HepG2 (cell line): ENCODE data around the gene XPC. TPM values are rescaled to one million over a fixed set of nuclear protein-coding genes. Genes with fewer than 3 reads are reported as not detected.

ENCODE experiments used
- ATAC-seq: fragments of 200-7000 bp; cut with Tn5 transposase; 3 replicates; pipeline ENCODE4 v1.9.1; 2020; ENCODE audit warnings: mild to moderate bottlenecking, moderate library complexity
- BruUV-seq: library from RNA; stranded (reverse); fragments of 400-500 nt; replicated peaks from 2 replicates; lab custom pipeline; 2021; lab: Mats Ljungman, UMichigan
- CTCF ChIA-PET: fragments of 300-600 bp; formaldehyde crosslinking; extraction: SDS; loops from one replicate; lab custom pipeline; 2021; ENCODE audit warnings: low total read pairs, inconsistent platforms, low intra/inter-chr PET ratio; lab: Yijun Ruan, JAX
- POLR2A ChIA-PET: fragments of 350-600 bp; sonication (Branson Sonifier 250); formaldehyde crosslinking; loops from one replicate; lab custom pipeline; 2020; ENCODE audit warnings: antibody characterized with exemption, inconsistent platforms; lab: Yijun Ruan, JAX
- DNase-seq: peaks from one replicate; pipeline ENCODE4 v3.0.0-alpha.2; 2015; ENCODE audit warnings: low spot score
- FAIRE-seq: peaks from 3 replicates; lab custom pipeline; 2011; peaks lifted over from hg19 to GRCh38; lab: Jason Lieb, UNC
- H2AFZ ChIP-seq: one replicate; pipeline ENCODE4 v1.6.1; 2011; ENCODE audit warnings: low read length, inconsistent platforms
- H3K27ac ChIP-seq: fragments of 300-600 bp; 3 replicates; pipeline ENCODE4 v1.8.0; 2011; ENCODE audit warnings: mixed run types, mild to moderate bottlenecking, mixed read lengths, low read length, inconsistent platforms; ENCODE audit not compliant: insufficient read depth; ENCODE audit errors: extremely low read length
- H3K27me3 ChIP-seq, 2 experiments: fragments of 200-600 bp in 1 of 2; 2 replicates in 1 of 2; 3 replicates in 1 of 2; pipeline versions ENCODE4 v1.6.0 to v1.8.0; 2011; ENCODE audit warnings: low read length in 2 of 2, mild to moderate bottlenecking in 2 of 2, moderate library complexity in 2 of 2, inconsistent platforms in 1 of 2; ENCODE audit not compliant: insufficient read depth in 2 of 2, control insufficient read depth in 1 of 2
- H3K36me3 ChIP-seq, 2 experiments: fragments of 200-600 bp in 1 of 2; replicated peaks in 1 of 2; 2 replicates in 1 of 2; 3 replicates in 1 of 2; pipeline versions ENCODE4 v1.5.1 to v1.8.0; 2011; ENCODE audit warnings: low read length in 2 of 2, inconsistent platforms in 1 of 2; ENCODE audit not compliant: insufficient read depth in 2 of 2, control insufficient read depth in 1 of 2
- H3K4me1 ChIP-seq: 2 replicates; pipeline ENCODE4 v1.5.1; 2012; ENCODE audit warnings: low read length, inconsistent platforms; ENCODE audit not compliant: insufficient read depth
- H3K4me2 ChIP-seq: 2 replicates; pipeline ENCODE4 v1.6.0; 2011; ENCODE audit warnings: low read depth, low read length, inconsistent platforms
- H3K4me3 ChIP-seq, 3 experiments: fragments of 200-600 bp in 1 of 3; sonication (generic), shearing (Covaris generic) in 1 of 3; replicated peaks in 1 of 3; 2 replicates each; pipeline ENCODE4 v1.5.1; 2011 to 2016; ENCODE audit warnings: low read length in 3 of 3, inconsistent platforms in 2 of 3, low read depth in 2 of 3, mild to moderate bottlenecking in 2 of 3, control low read depth in 1 of 3, mixed read lengths in 1 of 3; ENCODE audit not compliant: insufficient read depth in 1 of 3
- H3K79me2 ChIP-seq: one replicate; pipeline ENCODE4 v1.6.1; 2011; ENCODE audit warnings: low read length, inconsistent platforms; ENCODE audit not compliant: insufficient read depth
- H3K9ac ChIP-seq: 2 replicates; pipeline ENCODE4 v1.6.0; 2011; ENCODE audit warnings: mild to moderate bottlenecking, low read depth, low read length, inconsistent platforms; ENCODE audit not compliant: insufficient read depth
- H3K9me3 ChIP-seq: 2 replicates; pipeline ENCODE4 v1.5.1; 2012; ENCODE audit warnings: mild to moderate bottlenecking, low read length
- H4K20me1 ChIP-seq: 2 replicates; pipeline ENCODE4 v1.6.0; 2011; ENCODE audit warnings: inconsistent platforms, mild to moderate bottlenecking, low read length, moderate library complexity; ENCODE audit not compliant: insufficient read depth
- EHMT2 ChIP-seq: fragments of 200-600 bp; sonication (generic); IDR thresholded peaks from 2 replicates; pipeline ENCODE4 v1.7.0; 2017; ENCODE audit warnings: antibody characterized with exemption, low read depth, low read length, borderline replicate concordance
- GFI1 ChIP-seq: sonication (generic); formaldehyde crosslinking; IDR thresholded peaks from 2 replicates; pipeline ENCODE4 v1.5.0; 2020; ENCODE audit warnings: missing genetic modification reagents, mild to moderate bottlenecking, borderline replicate concordance
- KDM6A ChIP-seq: IDR thresholded peaks from 2 replicates; pipeline ENCODE4 v1.6.1; 2016; ENCODE audit warnings: low read depth
- KLF15 ChIP-seq: sonication (generic); formaldehyde crosslinking; IDR thresholded peaks from 2 replicates; pipeline ENCODE4 v1.8.1; 2023; ENCODE audit warnings: borderline replicate concordance, mild to moderate bottlenecking, inconsistent platforms, missing genetic modification reagents, mixed read lengths
- KLF6 ChIP-seq: IDR thresholded peaks from 2 replicates; pipeline ENCODE4 v1.8.0; 2016; ENCODE audit warnings: missing biosample characterization, missing genetic modification reagents
- KLF9 ChIP-seq: IDR thresholded peaks from 2 replicates; pipeline ENCODE4 v1.6.1; 2016; ENCODE audit warnings: low read depth
- NR2F1 ChIP-seq, 2 experiments: fragments of 450-650 bp in 1 of 2; formaldehyde crosslinking in 1 of 2; IDR thresholded peaks; 2 replicates each; pipeline versions ENCODE4 v1.5.0 to v1.6.1; 2016 to 2020; ENCODE audit warnings: mild to moderate bottlenecking in 1 of 2, missing compliant biosample characterization in 1 of 2, missing genetic modification reagents in 1 of 2, moderate library complexity in 1 of 2
- SP2 ChIP-seq: sonication (generic); formaldehyde crosslinking; IDR thresholded peaks from 2 replicates; pipeline ENCODE4 v1.5.1; 2020; ENCODE audit warnings: mild to moderate bottlenecking, missing genetic modification reagents
- TCF7 ChIP-seq: sonication (generic); IDR thresholded peaks from 2 replicates; pipeline ENCODE4 v1.6.1; 2016; ENCODE audit warnings: antibody characterized with exemption, low read depth
- U2AF1 ChIP-seq: fragments of 200-400 bp; formaldehyde crosslinking; optimal IDR thresholded peaks from 2 replicates; pipeline ENCODE3; 2017; ENCODE audit warnings: mild to moderate bottlenecking, low read depth, low read length
- YEATS2 ChIP-seq: sonication (generic); formaldehyde crosslinking; IDR thresholded peaks from 2 replicates; pipeline ENCODE4 v1.4.0; 2020; ENCODE audit warnings: missing genetic modification reagents, borderline replicate concordance
- ZBTB20 ChIP-seq: sonication (generic); formaldehyde crosslinking; IDR thresholded peaks from 2 replicates; pipeline ENCODE4 v1.8.1; 2023; ENCODE audit warnings: missing genetic modification reagents, low read depth, mild to moderate bottlenecking, borderline replicate concordance
- ZNF383 ChIP-seq: sonication (generic); formaldehyde crosslinking; IDR thresholded peaks from 2 replicates; pipeline ENCODE4 v1.4.0; 2020; ENCODE audit warnings: missing genetic modification reagents, mild to moderate bottlenecking, borderline replicate concordance
- ZNF460 ChIP-seq: sonication (generic); formaldehyde crosslinking; IDR thresholded peaks from 2 replicates; pipeline ENCODE4 v1.5.1; 2020; ENCODE audit warnings: missing genetic modification reagents, mild to moderate bottlenecking, borderline replicate concordance
- ZNF558 ChIP-seq: sonication (generic); formaldehyde crosslinking; IDR thresholded peaks from 2 replicates; pipeline ENCODE4 v1.9.0; 2022; ENCODE audit warnings: mild to moderate bottlenecking, missing genetic modification reagents, borderline replicate concordance
- ZSCAN12 ChIP-seq: sonication (generic); formaldehyde crosslinking; IDR thresholded peaks from 2 replicates; pipeline ENCODE4 v1.9.0; 2021; ENCODE audit warnings: mild to moderate bottlenecking, missing genetic modification reagents
- WGBS: methylation state at CpG from one replicate; pipeline ENCODE4 v1.1.6; 2017; ENCODE audit warnings: low lambda C conversion rate; 5-methylcytosine and 5-hydroxymethylcytosine counted together
- in situ Hi-C: cut with HindIII; loops from 2 replicates; pipeline ENCODE4 v1.10.0; 2017; ENCODE audit warnings: low pct_unique_long_range_greater_than_20kb; ENCODE audit not compliant: extremely low pct_ligation_motif_present
- intact Hi-C: fragments of 100-400 bp; cut with micrococcal nuclease; formaldehyde crosslinking; loops from one replicate; pipeline ENCODE4 v1.10.0; 2022; ENCODE audit not compliant: unreplicated experiment
- polyA plus RNA-seq, 8 experiments: library from polyadenylated mRNA; depleted of rRNA in 3 of 8; stranded (reverse) in 7 of 8; unstranded in 1 of 8; fragments of >200 nt; fragmentation: Illumina TruSeq in 4 of 8; extraction: Trizol in 4 of 8; gene quantifications; 2 replicates each; pipeline versions ENCODE4 v1.2.1 to v1.2.3, GENCODE V29; 2011 to 2016; ENCODE audit warnings: low read depth in 4 of 8, missing spikeins in 1 of 8, mixed read lengths in 1 of 8; ENCODE audit not compliant: insufficient read depth in 1 of 8
- total RNA-seq, 5 experiments: library from RNA; depleted of rRNA; stranded (reverse); fragments of >200 nt; fragmentation: Illumina TruSeq; extraction: Trizol; gene quantifications; 2 replicates each; pipeline ENCODE4 v1.2.3, GENCODE V29; 2016; ENCODE audit warnings: low read depth in 1 of 5
- TF ChIP-seq, protein P1 (sequence below): sonication (generic); formaldehyde crosslinking; IDR thresholded peaks from 2 replicates; pipeline ENCODE4 v1.8.0; 2022; ENCODE audit warnings: missing genetic modification reagents, mild to moderate bottlenecking, inconsistent platforms, borderline replicate concordance
- TF ChIP-seq, protein P2 (sequence below): sonication (generic); formaldehyde crosslinking; IDR thresholded peaks from 2 replicates; pipeline ENCODE4 v1.5.0; 2020; ENCODE audit warnings: missing genetic modification reagents, mild to moderate bottlenecking, borderline replicate concordance
- TF ChIP-seq, protein P3 (sequence below): sonication (generic); formaldehyde crosslinking; IDR thresholded peaks from 2 replicates; pipeline ENCODE4 v1.5.0; 2020; ENCODE audit warnings: mild to moderate bottlenecking, missing genetic modification reagents

Gene XPC
- total and polyA plus RNA-seq, 2 of the 13 experiments (the other 11 are each of a cell fraction or from before 2014, with no cell fraction given) = 9.4 to 24.1 TPM

DNA sequence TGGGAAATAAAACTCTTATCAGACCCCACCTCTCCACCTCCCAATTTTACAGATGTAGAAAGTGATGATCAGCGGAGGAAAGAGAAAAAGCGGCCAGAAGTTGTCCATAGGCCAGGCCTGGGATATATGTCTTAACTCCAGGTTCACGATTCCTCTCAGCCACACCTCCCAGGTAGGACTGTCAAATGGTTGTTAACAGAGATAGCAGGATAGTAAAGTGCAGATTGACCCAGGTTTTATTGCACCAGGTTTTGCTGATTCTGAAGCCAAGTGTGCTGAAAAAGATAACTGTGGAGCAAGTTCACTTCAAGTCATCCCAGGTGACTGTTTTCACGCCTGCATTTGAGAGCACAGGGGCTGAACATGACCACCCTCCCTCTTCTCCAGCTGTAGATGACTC lies 36.4 kb upstream of the XPC start:
- 74% methylated on average over 4 of the region's 4 CpGs for WGBS
- Histone ChIP-seq H4K20me1 (no peaks in the 10 kb centered on the region), H3K9ac (no peak overlapping the region), H3K4me2 (no peak overlapping the region), H2AFZ (no peak overlapping the region), H3K27ac (no peak overlapping the region), H3K27me3 (no peaks in the 10 kb centered on the region; a peak in 1 of 5 replicates), H3K9me3 (no peaks in the 10 kb centered on the region), H3K36me3 (no peaks in the 10 kb centered on the region), H3K79me2 (no peaks in the 10 kb centered on the region), H3K4me1 (peaks cover 43% of the 10 kb centered on the region)
- DNase-seq = no peak
- ATAC-seq = no peak
- no TSS peak for BruUV-seq
- ChIA-PET POLR2A (no interaction called here), CTCF (no interaction called here)
- no peak for FAIRE-seq
- intact Hi-C loops = no loop called here
- TF ChIP-seq KLF15 (CRISPR knock-in tag) = no peak
- no peak for TF ChIP-seq U2AF1
- no peak for TF ChIP-seq KLF6
- TF ChIP-seq KDM6A (CRISPR knock-in tag) = no peak
- TF ChIP-seq, protein P1, sequence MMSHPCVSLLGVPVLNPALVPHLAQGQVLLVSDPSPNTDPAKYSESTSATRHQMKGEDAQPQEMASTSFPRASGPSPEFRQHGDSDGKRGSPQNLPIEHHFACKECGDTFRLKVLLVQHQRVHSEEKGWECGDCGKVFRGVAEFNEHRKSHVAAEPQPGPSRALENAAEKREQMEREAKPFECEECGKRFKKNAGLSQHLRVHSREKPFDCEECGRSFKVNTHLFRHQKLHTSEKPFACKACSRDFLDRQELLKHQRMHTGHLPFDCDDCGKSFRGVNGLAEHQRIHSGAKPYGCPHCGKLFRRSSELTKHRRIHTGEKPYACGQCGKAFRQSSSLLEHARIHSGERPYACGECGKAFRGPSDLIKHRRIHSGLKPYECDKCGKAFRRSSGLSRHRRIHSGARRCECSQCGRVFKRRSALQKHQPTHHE (CRISPR knock-in tag) = no peak
- TF ChIP-seq KLF9 (CRISPR knock-in tag) = no peak
- no peak for TF ChIP-seq ZSCAN12 (CRISPR knock-in tag)
- no peak for TF ChIP-seq YEATS2
- TF ChIP-seq TCF7 = no peak
- TF ChIP-seq, protein P2, sequence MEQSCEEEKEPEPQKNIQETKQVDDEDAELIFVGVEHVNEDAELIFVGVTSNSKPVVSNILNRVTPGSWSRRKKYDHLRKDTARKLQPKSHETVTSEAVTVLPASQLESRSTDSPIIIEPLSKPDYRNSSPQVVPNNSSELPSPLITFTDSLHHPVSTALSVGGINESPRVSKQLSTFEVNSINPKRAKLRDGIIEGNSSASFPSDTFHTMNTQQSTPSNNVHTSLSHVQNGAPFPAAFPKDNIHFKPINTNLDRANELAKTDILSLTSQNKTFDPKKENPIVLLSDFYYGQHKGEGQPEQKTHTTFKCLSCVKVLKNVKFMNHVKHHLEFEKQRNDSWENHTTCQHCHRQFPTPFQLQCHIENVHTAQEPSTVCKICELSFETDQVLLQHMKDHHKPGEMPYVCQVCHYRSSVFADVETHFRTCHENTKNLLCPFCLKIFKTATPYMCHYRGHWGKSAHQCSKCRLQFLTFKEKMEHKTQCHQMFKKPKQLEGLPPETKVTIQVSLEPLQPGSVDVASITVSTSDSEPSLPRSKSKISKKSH = no peak
- TF ChIP-seq EHMT2 = no peak
- no peak for TF ChIP-seq SP2 (CRISPR knock-in tag)
- TF ChIP-seq ZBTB20 = no peak
- no peak for TF ChIP-seq ZNF558 (CRISPR knock-in tag)
- TF ChIP-seq ZNF383 (CRISPR knock-in tag) = no peak
- TF ChIP-seq GFI1 (CRISPR knock-in tag) = no peak
- no peak for TF ChIP-seq NR2F1 (CRISPR knock-in tag; IDR thresholded peaks at IDR 0.05)
- TF ChIP-seq, protein P3, sequence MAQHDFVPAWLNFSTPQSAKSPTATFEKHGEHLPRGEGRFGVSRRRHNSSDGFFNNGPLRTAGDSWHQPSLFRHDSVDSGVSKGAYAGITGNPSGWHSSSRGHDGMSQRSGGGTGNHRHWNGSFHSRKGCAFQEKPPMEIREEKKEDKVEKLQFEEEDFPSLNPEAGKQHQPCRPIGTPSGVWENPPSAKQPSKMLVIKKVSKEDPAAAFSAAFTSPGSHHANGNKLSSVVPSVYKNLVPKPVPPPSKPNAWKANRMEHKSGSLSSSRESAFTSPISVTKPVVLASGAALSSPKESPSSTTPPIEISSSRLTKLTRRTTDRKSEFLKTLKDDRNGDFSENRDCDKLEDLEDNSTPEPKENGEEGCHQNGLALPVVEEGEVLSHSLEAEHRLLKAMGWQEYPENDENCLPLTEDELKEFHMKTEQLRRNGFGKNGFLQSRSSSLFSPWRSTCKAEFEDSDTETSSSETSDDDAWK (CRISPR knock-in tag) = no peak
- TF ChIP-seq ZNF460 (CRISPR knock-in tag) = no peak
- TF ChIP-seq, all 625 proteins: peak for 0
- H3K4me3 ChIP-seq = no peak overlapping the region
- in situ Hi-C loops = no loop called here
